NT2/D1 (cell line): Measurements from ENCODE around the gene SIT1.

Experiments used
- SUZ12 ChIP-seq: IDR thresholded peaks from 2 replicates; pipeline ENCODE4 v1.6.1; 2011; ENCODE audit not compliant: insufficient read length, insufficient read depth; ENCODE audit errors: extremely low read depth
- YY1 ChIP-seq: IDR thresholded peaks from 2 replicates; pipeline ENCODE4 v1.6.1; 2011; ENCODE audit not compliant: insufficient read length, insufficient read depth
- ZNF274 ChIP-seq: IDR thresholded peaks from 2 replicates; pipeline ENCODE4 v1.6.1; 2011; ENCODE audit warnings: mild to moderate bottlenecking, low read depth, low read length

GRCh38 chr9:35627575-35627974, 23.2 kb downstream of the SIT1 start:
- TF ChIP-seq YY1 (no peak), SUZ12 (no peak), ZNF274 (no peak)
